GM23338 (cell line): ENCODE measurements around the gene KIRREL3. TPM values are rescaled to one million over a fixed set of nuclear protein-coding genes. Genes with fewer than 3 reads are reported as not detected.

ENCODE experiments used
- ATAC-seq: fragments of 200-7000 bp; cut with Tn5 transposase; 3 replicates; pipeline ENCODE4 v1.9.1; 2020
- DNase-seq: peaks from one replicate; pipeline ENCODE4 v3.0.0-alpha.2; 2015; ENCODE audit warnings: low spot score
- H2AFZ ChIP-seq: fragments of 200-600 bp; sonication (generic); 2 replicates; pipeline ENCODE4 v1.8.0; 2016; ENCODE audit warnings: antibody characterized with exemption, mild to moderate bottlenecking, moderate library complexity
- H3F3A ChIP-seq: fragments of 200-600 bp; sonication (generic); replicated peaks from 2 replicates; pipeline ENCODE4 v1.8.0; 2017; ENCODE audit warnings: antibody characterized with exemption, mixed run types, low read depth
- H3K27ac ChIP-seq: fragments of 200-600 bp; sonication (generic); 2 replicates; pipeline ENCODE4 v1.6.1; 2016; ENCODE audit warnings: low read depth
- H3K27me3 ChIP-seq: fragments of 200-600 bp; sonication (generic); 2 replicates; pipeline ENCODE4 v1.8.0; 2016; ENCODE audit warnings: mild to moderate bottlenecking, mixed run types, moderate library complexity; ENCODE audit not compliant: insufficient read depth
- H3K36me3 ChIP-seq: fragments of 200-600 bp; sonication (generic); 2 replicates; pipeline ENCODE4 v1.8.0; 2016; ENCODE audit warnings: mild to moderate bottlenecking; ENCODE audit not compliant: insufficient read depth
- H3K4me1 ChIP-seq: fragments of 200-600 bp; sonication (generic); 2 replicates; pipeline ENCODE4 v1.8.0; 2016; ENCODE audit warnings: mild to moderate bottlenecking, moderate library complexity; ENCODE audit not compliant: insufficient read depth
- H3K4me2 ChIP-seq: fragments of 200-600 bp; sonication (generic); 2 replicates; pipeline ENCODE4 v1.7.1; 2017; ENCODE audit warnings: mixed run types
- H3K4me3 ChIP-seq: fragments of 200-600 bp; sonication (generic); 2 replicates; pipeline ENCODE4 v1.6.1; 2016; ENCODE audit warnings: mixed run types
- H3K79me2 ChIP-seq: fragments of 200-600 bp; sonication (generic); replicated peaks from 2 replicates; pipeline ENCODE4 v1.8.0; 2017; ENCODE audit warnings: mild to moderate bottlenecking; ENCODE audit not compliant: insufficient read depth
- H3K9me2 ChIP-seq: fragments of 200-600 bp; sonication (generic); 2 replicates; pipeline ENCODE4 v1.8.0; 2017; ENCODE audit not compliant: insufficient read depth
- H4K20me1 ChIP-seq: fragments of 200-600 bp; sonication (generic); replicated peaks from 2 replicates; pipeline ENCODE4 v1.8.0; 2017; ENCODE audit warnings: mild to moderate bottlenecking; ENCODE audit not compliant: insufficient read depth
- H3K27ac Mint-ChIP-seq: 2 replicates; pipeline ENCODE4 v1.8.0; 2020; ENCODE audit warnings: inconsistent platforms, mild to moderate bottlenecking, moderate library complexity, mixed read lengths
- H3K27me3 Mint-ChIP-seq: 3 replicates; pipeline ENCODE4 v1.8.0; 2022; ENCODE audit warnings: low read depth, mild to moderate bottlenecking, moderate library complexity, mixed read lengths, inconsistent platforms; ENCODE audit not compliant: insufficient read depth, poor library complexity
- H3K36me3 Mint-ChIP-seq: 3 replicates; pipeline ENCODE4 v1.8.0; 2021; ENCODE audit warnings: low read depth, mild to moderate bottlenecking, inconsistent platforms, moderate library complexity, mixed read lengths
- H3K4me1 Mint-ChIP-seq: 3 replicates; pipeline ENCODE4 v1.8.0; 2020; ENCODE audit warnings: mild to moderate bottlenecking, inconsistent platforms, mixed read lengths
- H3K4me3 Mint-ChIP-seq: 3 replicates; pipeline ENCODE4 v1.8.0; 2021; ENCODE audit warnings: moderate library complexity, mild to moderate bottlenecking, inconsistent platforms, mixed read lengths
- H3K9me3 Mint-ChIP-seq: 3 replicates; pipeline ENCODE4 v1.8.0; 2020; ENCODE audit warnings: moderate library complexity, mild to moderate bottlenecking, inconsistent platforms, mixed read lengths
- CREB1 ChIP-seq: fragments of 250-450 bp; sonication (Bioruptor Pico); IDR thresholded peaks from 2 replicates; pipeline ENCODE4 v1.5.0; 2020; ENCODE audit warnings: low read depth, mild to moderate bottlenecking, moderate library complexity
- ETS1 ChIP-seq: IDR thresholded peaks from 2 replicates; pipeline ENCODE4 v1.6.1; 2016; ENCODE audit warnings: antibody characterized with exemption
- EZH2 ChIP-seq: fragments of 200-600 bp; sonication (generic); IDR thresholded peaks from one replicate; pipeline ENCODE4 v1.8.0; 2017; ENCODE audit warnings: antibody characterized with exemption, mild to moderate bottlenecking, low read depth; ENCODE audit not compliant: unreplicated experiment
- EZH2phosphoT487 ChIP-seq: fragments of 200-600 bp; sonication (generic); IDR thresholded peaks from one replicate; pipeline ENCODE4 v1.8.1; 2018; ENCODE audit warnings: antibody characterized with exemption; ENCODE audit not compliant: unreplicated experiment
- JUNB ChIP-seq: IDR thresholded peaks from one replicate; pipeline ENCODE4 v1.6.1; 2016; ENCODE audit warnings: antibody characterized with exemption; ENCODE audit not compliant: unreplicated experiment
- NANOG ChIP-seq: IDR thresholded peaks from 2 replicates; pipeline ENCODE4 v1.6.1; 2016; ENCODE audit warnings: antibody characterized with exemption, borderline replicate concordance
- POLR2AphosphoS5 ChIP-seq: IDR thresholded peaks from 2 replicates; pipeline ENCODE4 v1.6.1; 2016; ENCODE audit warnings: antibody characterized with exemption, low read depth
- REST ChIP-seq: IDR thresholded peaks from one replicate; pipeline ENCODE4 v1.6.1; 2018; ENCODE audit warnings: antibody characterized with exemption; ENCODE audit not compliant: unreplicated experiment
- STAT1 ChIP-seq: IDR thresholded peaks from one replicate; pipeline ENCODE4 v1.6.1; 2016; ENCODE audit warnings: antibody characterized with exemption; ENCODE audit not compliant: unreplicated experiment
- ZNF462 ChIP-seq: fragments of 250-450 bp; sonication (Bioruptor Pico); IDR thresholded peaks from 2 replicates; pipeline ENCODE4 v1.5.0; 2020; ENCODE audit warnings: mild to moderate bottlenecking, moderate library complexity
- polyA plus RNA-seq: library from polyadenylated mRNA; unstranded; fragments of >200 nt; fragmentation: Nextera tagmentation; extraction: Ambion mirVana; gene quantifications from 2 replicates; pipeline ENCODE4 v1.2.1, GENCODE V29; 2016
- total RNA-seq: library from RNA; depleted of rRNA; stranded (reverse); fragments of >200 nt; shearing (Covaris generic); gene quantifications from 2 replicates; pipeline ENCODE4 v1.2.3, GENCODE V29; 2014

Gene KIRREL3
- total and polyA plus RNA-seq, 2 experiments from 2014 or later, result 0.13 to 1.5 TPM

- DNase-seq (no peak), ATAC-seq (no peak)
- no peaks in the 10 kb centered on the region; the same call in 1 of the 2 replicates for H3K4me1 ChIP-seq
- H3K36me3 ChIP-seq, result no peaks in the 10 kb centered on the region
- Mint-ChIP-seq H3K4me1 (peaks cover 12% of the 10 kb centered on the region), H3K9me3 (no peaks in the 10 kb centered on the region), H3K27me3 (peaks cover under 1% of the 10 kb centered on the region), H3K36me3 (no peaks in the 10 kb centered on the region), H3K27ac (no peak overlapping the region), H3K4me3 (no peak overlapping the region)
- no peak overlapping the region for H3K4me2 ChIP-seq
- H3K9me2 ChIP-seq, result peaks cover 3% of the 10 kb centered on the region; the same call in 1 of the 2 replicates
- H3K4me3 ChIP-seq, result no peak overlapping the region
- H3K27me3 ChIP-seq, result no peaks in the 10 kb centered on the region
- H3K27ac ChIP-seq, result no peak overlapping the region
- no peaks in the 10 kb centered on the region for H3K79me2 ChIP-seq
- no peak overlapping the region for H2AFZ ChIP-seq
- TF ChIP-seq POLR2AphosphoS5 (no peak), NANOG (no peak), EZH2 (no peak), ETS1 (no peak), CREB1 (no peak), JUNB (no peak), REST (no peak), EZH2phosphoT487 (no peak), ZNF462 (CRISPR knock-in tag) (no peak), STAT1 (no peak)
- no peaks in the 10 kb centered on the region for H3F3A ChIP-seq
- no peaks in the 10 kb centered on the region for H4K20me1 ChIP-seq
Measured at GRCh38 chr11:127013550-127013949, 13.0 kb upstream of the KIRREL3 start.
